GM10847 (cell line): ENCODE measurements around the gene PHLDB3.
A peak's percentile ranks its signal among the peaks of the same experiment; 100 is the strongest.

Source experiments
- POLR2A ChIP-seq: IDR thresholded peaks from 2 replicates; pipeline ENCODE4 v1.6.1; 2011; ENCODE audit not compliant: insufficient read length; ENCODE audit errors: extremely low read depth

Gene PHLDB3

GRCh38 chr19:43533546-43534304 is 29.2 kb upstream of the PHLDB3 start:
- no peak for TF ChIP-seq POLR2A

- peak; percentile 27 for TF ChIP-seq POLR2A
These were observed 28.5 kb upstream of the PHLDB3 start, which contains the start of gene ZNF575 for GRCh38 chr19:43532962-43533545. Gene ZNF575, plus strand, starts transcription at chr19:43533188. Its CDS starts 1,235 bp downstream, at chr19:43534423.

GRCh38 chr19:43532571-43532961 is 28.0 kb upstream of the PHLDB3 start:
- no peak for TF ChIP-seq POLR2A

- TF ChIP-seq POLR2A = no peak
These were observed 23.5 kb upstream of the PHLDB3 start for GRCh38 chr19:43527860-43528622.

- peak; percentile 79 for TF ChIP-seq POLR2A
These were observed 22.6 kb upstream of the PHLDB3 start, which contains the start of gene ETHE1 for GRCh38 chr19:43526884-43527859. Gene ETHE1, minus strand, starts transcription at chr19:43527201. Its CDS starts 24 bp downstream, at chr19:43527177.

GRCh38 chr19:43525836-43526771 is 21.6 kb upstream of the PHLDB3 start:
- no peak for TF ChIP-seq POLR2A

- TF ChIP-seq POLR2A = no peak
These were observed 20.6 kb upstream of the PHLDB3 start for GRCh38 chr19:43524922-43525835.

GRCh38 chr19:43522929-43523328 is 18.4 kb upstream of the PHLDB3 start:
- no peak for TF ChIP-seq POLR2A

GRCh38 chr19:43519436-43520088 is 15.0 kb upstream of the PHLDB3 start:
- no peak for TF ChIP-seq POLR2A

GRCh38 chr19:43518051-43518450 is 13.5 kb upstream of the PHLDB3 start:
- no peak for TF ChIP-seq POLR2A

- TF ChIP-seq POLR2A = no peak
These were observed 6.8 kb upstream of the PHLDB3 start for GRCh38 chr19:43511324-43511723.

- no peak for TF ChIP-seq POLR2A
These were observed 6.2 kb upstream of the PHLDB3 start for GRCh38 chr19:43510713-43511112.

GRCh38 chr19:43507880-43508279 is 3.3 kb upstream of the PHLDB3 start:
- no peak for TF ChIP-seq POLR2A
